Occipital lobe (tissue), 2 donors: ENCODE measurements around the gene HPSE2. TPM values are rescaled to one million over a fixed set of nuclear protein-coding genes. Genes with fewer than 3 reads are reported as not detected.
"Not testable (repeated sequence)": the region's sequence is repeated elsewhere in the genome, so short reads cannot be mapped to it uniquely, and the experiment has no call there.

Experiments
- DNase-seq: peaks from one replicate; lab custom pipeline; 2025; lab: John Stamatoyannopoulos, UW
- total RNA-seq: library from RNA; depleted of rRNA; stranded (reverse); fragments of >200 nt; gene quantifications from one replicate; pipeline ENCODE4 v1.2.3, GENCODE V29; 2014

HPSE2 gene
- total RNA-seq, 1 donor from 2014 or later, result not detected

DNA sequence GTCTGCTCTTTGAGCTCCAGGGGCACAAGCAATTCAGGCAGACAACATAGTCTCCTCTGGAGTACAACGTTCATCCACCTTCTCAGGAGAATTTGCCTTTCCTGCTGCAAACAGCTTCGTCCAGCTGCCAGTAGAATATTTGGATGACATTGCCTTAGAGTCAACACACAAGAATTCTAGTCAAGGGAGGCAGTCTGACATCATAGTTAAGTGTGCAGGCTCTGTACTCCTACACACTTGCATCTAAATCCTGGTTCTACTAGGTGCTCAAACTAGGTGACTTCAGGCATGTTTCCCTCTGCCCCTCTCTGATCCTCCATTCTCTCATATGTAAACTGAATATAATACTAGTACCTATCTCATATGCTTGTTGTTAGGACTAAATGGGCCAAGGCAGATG, 314.8 kb downstream of the HPSE2 start:
- no peak for DNase-seq

DNA sequence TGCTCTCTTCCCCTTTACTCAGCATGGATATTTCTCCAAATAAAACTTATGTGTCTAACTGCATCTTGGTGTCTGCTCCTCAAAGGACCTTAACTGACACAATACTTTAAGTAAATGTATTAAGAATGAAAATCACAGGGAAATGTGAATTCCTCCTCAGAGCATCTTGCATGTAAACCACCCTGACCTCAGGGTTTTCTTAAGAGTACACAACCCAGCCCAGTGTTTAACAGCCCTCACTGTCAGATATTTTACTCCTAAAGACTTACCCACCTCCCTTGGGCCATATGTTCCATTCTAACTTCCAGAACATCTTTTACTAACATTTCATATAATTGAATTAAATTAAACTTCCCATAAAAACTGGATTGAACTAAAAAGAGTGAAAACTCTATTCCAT, 315.3 kb downstream of the HPSE2 start:
- no peak for DNase-seq

DNA sequence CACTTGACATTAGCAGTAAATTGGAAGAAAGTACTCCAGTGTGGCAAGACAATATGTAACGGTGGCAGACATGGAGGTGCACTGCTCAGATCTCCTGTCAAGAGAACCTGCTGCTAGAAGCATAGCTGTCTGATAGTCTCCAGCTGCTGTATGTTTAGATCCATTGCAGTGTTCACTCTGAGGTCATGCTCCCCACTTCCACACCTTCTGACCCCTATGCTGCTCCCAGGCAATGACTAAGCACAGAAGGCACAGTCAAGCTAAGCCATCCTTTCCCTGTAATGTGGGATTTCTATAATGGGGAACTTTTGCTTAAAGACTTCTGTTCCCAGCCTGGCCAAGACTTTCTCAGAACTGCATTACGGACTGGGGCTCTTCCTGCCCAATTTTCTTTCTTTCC, 315.8 kb downstream of the HPSE2 start:
- no peak for DNase-seq

DNA sequence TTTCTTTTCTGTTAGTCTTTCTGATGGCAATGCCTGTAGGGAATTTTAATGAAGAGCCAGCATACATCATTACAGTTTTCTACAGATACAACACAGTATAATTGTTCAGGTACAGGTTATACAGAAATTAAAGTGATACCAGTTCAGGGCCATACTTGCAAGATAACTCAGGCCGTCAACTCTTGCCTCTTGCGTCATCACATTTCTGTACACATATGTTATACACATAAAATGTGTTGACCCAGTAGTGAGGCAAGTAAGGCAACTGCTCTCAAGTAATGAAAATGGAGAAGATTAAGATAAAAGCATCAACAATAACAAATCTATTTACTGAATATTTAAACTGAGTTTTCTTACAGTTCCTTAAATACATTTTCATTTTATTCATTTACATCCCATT, 317.8 kb downstream of the HPSE2 start:
- DNase-seq, result no peak

DNA sequence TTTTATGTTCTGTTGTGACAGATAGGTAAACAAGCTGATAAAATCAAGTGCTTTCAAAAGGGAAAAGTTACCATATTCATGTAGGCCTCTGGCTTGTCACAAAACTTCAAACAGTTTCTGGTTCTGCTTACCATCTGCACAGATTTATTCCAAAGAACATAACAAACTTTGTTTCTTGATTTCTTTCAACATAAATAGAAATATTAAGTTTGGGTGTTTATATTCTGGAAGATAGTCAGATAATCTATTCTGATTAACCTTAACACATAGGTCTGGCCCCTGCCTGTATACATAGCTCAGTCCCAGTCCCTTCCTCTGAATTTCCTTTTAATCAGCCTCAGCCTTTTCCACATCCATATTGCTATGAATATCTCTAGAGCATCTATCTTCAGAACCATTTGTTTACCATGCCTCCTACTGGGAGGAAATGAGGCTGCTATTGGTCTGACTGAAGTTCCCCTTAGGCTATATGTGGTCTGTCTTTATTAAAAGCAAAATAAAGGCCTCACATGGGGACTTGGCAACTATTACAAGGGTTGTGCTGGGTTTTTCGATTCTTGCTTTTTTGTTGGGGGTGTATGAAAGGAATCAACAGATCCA, 319.0 kb downstream of the HPSE2 start:
- no peak for DNase-seq

DNA sequence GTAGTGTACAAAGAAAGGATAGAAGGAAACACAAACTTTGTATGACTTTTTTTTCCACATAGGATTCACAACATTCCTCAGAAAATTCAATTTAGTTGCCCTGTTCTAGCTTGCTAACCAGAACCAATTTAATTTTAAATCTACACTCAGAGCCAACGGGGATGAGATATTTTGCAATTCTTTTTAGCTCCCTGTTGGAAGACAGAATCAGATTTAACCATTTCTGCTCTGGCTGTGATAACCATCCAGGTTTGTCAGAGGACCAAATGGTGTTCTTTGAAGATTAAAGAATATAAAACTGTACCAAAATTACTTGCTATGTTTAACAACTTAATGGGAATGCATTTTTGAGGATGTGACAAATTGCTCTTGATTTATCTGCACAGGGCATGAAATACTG, 319.7 kb downstream of the HPSE2 start:
- no peak for DNase-seq

DNA sequence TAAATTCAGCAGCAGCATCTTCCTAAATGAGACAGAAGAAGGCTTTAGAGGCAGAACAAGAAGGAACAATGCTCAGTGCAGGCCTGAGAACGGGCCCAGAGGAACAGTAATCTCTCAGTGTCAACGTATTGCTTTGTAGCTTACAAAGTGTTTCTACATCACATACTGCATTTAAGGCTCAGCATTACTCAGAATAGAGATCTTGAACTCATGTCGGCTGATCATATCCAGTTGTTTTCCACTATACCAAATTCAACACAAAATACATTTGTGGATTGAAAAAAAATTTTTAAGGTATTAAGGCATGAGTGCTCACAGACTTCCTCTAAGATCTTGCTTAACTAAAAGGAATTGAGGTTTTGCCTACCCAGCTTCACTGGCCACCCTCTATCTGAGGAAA, 325.1 kb downstream of the HPSE2 start:
- no peak for DNase-seq

DNA sequence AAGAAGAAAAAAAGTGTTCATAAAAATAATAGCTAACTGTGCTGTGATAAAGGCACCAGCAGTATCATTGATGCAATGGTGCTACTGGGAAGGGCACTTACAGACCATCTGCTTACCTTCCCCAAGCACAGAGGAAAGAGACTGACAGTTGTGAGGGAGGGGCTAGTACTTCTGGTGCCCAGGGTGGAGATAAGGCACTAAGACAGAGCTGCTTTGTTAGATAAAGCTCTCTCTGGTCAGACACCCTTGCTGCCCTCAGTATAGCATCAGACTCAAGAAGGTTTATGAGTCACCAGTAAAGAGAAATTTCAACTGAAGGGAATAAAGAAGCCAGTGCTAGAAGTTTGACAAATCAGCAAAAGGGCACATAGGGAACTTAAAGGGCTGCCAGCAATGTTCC, 325.6 kb downstream of the HPSE2 start:
- DNase-seq, result no peak

DNA sequence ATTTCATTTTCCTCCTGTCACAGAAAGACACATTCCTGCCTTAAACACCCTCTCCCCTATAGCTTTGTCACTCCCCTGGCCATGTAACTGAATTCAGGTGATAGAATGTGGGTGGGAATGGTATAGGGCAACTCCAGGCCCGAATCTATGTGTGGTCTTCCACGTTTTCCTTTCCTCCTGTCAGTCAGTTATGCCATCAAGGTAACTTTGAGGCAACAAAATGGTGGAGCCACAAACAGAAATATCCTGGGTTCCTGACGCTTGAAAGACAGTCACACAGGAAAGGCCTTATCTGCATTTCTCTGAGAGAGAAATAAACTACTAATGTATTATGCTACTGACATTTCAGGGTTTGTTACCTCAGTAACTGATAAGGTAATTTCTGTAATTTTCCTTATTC, 326.8 kb downstream of the HPSE2 start:
- no peak for DNase-seq

DNA sequence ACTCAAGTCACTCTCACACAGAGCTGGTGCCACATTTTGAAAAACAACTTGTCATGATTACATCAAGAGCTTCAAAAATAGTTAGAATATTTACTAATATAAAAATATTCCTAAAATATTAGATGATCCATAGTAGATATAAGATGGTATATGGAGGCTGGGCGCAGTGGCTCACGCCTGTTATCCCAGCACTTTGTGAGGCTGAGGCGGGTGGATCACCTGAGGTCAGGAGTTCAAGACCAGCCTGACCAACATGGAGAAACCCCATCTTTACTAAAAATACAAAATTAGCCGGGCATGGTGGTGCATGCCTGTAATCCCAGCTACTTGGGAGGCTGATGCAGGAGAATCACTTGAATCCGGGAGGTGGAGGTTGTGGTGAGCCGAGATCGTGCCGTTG, 327.4 kb downstream of the HPSE2 start:
- not testable (repeated sequence) for DNase-seq

DNA sequence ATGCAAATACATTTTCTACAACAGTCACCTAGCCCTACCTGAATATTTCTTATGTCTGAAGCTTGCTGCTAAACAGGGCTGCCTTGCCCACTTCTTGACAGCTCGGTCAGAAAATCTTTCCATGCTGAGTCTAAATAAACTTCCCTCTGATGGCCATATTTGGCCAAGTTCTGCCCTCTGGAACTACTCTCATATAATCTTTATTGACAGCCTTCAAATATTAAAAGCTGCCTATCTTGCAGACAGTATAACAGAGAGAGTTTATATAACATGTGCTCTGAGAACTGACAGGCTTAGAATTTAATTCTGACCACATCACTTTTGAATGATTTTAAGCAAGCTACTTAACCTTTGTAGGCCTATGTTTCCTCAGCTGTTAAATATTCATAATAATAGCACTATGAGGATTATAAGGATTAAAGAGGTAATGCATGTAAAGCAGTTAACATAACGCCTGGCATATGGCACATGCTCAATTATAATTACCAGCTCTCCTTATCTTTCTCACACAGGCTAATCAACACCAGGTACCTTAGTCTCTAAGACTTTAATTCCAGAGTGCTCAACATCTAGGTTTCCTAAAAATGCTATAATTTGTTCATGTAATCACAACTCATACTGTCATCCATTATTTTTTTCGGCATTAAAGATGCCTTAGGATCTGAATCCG, 334.1 kb downstream of the HPSE2 start:
- no peak for DNase-seq

DNA sequence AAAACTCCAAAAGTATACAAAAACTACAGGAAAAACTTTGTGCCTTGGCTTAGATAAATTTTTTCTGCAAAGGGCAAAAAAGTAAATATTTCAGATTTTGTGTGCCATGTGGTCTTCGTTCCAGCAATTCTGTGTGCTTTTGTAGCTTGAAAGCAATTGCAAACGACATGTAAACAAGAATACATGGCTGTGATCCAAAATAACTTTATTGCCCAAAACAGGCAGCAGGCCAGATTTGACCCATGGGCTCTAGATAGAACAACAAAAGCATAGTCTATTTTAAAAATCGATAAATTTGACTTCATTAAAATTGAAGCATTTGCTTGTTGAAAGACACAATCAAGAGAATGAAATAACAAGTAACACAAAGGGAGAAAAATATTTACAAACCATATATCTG, 336.6 kb downstream of the HPSE2 start:
- DNase-seq, result no peak

DNA sequence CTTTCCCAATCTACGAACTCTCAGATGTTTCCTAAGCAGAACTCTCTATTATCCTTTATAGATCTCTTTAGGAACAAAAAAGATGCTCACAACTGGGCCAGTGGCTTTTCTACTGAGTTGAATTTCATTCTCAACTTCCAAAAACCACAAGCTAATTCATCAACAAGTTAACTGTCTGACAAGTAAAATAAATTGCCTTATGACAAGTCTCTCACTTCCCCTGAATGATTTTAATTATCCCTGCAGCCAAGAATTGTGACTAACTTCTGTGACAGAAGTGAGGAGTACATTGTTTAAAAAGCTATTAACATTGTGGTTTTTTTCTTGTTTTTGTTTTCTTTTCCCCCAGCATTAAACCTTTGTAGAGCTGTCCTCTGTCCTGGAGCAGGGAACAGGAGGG, 343.1 kb downstream of the HPSE2 start:
- no peak for DNase-seq

DNA sequence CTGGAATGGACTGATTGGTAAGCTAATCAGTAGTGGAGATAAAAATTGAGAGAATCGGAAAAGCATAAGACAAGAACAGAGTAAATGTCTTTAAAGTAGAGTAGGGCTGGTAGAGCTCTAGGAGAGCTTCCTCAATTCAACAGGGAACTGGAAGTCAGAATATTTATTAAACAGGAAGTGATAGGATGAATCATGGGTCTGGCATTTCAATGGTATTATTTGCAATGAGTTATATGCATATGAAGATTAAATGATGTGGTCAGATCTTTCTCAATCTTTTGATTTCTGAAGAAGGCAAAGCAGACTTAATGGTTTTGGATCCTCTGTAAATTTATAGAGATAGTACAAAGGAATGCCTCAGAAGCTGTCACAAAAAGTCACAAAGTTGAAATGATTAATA, 349.0 kb downstream of the HPSE2 start:
- no peak for DNase-seq

DNA sequence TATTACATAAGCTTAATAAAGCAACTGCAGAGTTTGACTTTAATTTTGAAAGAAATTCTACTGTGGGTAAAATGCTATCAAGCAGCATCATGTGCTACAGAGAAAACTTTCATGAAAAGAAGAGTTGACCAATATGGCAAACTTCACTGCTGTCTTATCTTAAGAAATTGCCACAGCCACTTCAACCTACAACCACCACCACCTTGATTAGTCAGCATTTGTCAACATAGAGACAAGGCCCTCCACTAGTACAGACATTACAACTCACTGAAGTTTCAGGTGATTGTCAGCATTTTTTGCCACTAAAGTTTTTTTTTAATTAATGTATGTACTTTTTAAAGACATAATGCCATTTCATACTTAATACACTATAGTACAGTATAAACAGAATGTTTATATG, 350.3 kb downstream of the HPSE2 start:
- no peak for DNase-seq

DNA sequence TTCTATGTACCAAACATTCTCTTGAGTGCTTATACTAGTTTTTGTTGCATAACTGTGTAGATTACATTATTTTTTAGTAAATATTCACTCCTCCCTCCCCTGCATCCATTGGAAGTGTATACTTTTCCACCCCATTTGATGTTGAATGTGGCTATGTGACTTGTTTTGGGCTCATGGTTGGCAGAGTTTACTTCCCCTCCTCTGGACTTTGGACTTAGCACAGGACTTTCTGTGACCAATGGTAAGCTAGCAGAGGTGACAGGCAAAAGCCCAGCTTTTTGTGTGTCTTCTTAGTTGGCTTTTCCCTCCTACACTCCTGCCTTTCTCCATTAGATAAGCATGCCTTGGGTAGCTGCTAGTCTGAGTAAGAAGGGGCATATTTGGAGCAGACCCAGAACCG, 353.9 kb downstream of the HPSE2 start:
- DNase-seq, result no peak

DNA sequence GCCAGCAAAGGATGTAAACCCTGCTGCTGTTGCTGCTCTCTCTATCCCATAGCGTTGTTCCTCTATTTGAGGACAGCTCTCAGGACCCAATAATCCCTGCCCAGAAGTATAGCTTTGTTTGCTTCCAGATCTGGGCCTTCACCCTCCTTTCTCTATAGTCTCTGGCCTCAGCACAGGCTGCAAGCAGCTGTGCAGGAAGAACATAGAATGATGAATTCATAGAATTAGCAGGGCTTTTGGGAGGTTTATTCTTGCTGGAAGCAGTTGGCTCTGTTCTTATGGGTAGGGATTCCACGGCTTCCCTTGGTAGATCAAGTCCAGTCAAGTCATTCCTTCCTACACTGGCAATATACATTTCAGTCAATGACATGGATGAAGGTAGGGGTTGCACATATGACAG, 354.7 kb downstream of the HPSE2 start:
- DNase-seq, result no peak

DNA sequence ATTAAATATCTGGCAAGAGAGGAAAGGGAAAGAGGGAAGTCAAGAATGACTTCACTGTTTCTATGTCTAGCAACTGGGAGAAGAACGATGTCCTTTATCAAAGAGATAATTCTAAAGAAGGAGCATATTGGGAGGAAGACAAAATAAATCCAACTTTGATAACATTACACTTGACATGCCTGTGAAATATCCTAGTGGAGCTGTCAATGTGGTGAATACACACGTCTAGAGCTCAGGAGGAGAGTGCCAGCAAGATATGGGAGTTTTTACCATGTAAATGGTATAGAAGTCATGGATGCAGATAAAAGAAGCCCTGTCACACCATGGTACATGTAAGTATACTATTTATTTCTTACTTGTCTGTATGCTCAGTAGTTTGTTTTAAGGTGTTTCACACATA, 356.7 kb downstream of the HPSE2 start:
- no peak for DNase-seq

DNA sequence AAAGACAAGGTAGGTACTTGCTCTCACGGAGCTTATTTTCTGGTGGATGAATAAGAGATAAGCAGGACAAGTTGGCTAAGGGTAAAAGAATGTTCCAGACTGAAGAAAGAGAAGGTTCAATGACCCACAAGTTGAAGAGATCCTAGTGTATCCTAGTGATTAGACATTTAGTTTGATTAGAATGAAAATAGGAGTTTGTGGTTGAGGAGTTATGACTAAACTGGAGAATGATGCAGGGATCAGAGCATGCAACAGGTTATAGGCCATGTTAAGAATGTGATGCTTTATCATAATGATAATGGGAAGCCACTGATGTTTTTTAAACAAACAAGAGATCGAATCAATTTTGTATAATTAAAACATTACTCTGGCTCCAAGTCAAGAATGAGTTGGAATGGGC, 357.2 kb downstream of the HPSE2 start:
- DNase-seq, result no peak

DNA sequence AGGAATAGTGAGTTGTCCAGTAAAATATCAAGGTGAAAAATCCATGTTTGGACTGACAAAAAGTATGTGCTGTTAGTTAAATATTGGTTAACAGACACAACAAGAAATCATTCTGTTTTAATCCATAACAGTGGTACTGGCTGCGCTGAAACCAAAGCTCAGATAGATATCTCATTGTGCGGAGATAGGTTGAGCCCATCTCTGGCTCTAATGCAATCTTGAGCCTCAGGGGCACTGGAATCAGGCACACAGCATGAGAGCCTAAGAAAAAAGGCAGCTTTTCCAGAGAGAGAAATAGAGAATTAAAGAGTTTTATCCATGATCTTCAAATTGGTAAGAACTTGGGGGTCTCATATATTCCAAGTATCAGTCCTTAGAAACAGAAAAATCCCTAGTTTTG, 373.7 kb downstream of the HPSE2 start:
- no peak for DNase-seq

DNA sequence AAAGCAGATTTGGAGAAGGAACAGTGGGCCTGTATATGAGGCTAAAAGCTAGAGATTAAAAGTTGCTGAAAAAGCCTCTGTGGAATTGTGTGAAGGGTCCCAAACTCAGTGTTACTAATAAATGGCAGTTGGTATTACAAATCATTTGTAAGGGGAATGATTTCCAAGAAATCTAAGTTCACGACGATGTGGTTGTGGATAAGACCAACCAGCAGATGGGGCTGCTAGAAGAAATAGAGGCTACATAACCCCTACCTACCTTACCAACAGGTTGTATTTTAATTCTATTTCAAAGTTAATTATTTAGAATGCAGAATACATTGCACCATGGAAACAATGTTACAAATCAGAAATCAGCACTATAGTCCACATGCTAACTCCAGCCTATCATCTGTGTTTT, 377.1 kb downstream of the HPSE2 start:
- DNase-seq, result no peak

DNA sequence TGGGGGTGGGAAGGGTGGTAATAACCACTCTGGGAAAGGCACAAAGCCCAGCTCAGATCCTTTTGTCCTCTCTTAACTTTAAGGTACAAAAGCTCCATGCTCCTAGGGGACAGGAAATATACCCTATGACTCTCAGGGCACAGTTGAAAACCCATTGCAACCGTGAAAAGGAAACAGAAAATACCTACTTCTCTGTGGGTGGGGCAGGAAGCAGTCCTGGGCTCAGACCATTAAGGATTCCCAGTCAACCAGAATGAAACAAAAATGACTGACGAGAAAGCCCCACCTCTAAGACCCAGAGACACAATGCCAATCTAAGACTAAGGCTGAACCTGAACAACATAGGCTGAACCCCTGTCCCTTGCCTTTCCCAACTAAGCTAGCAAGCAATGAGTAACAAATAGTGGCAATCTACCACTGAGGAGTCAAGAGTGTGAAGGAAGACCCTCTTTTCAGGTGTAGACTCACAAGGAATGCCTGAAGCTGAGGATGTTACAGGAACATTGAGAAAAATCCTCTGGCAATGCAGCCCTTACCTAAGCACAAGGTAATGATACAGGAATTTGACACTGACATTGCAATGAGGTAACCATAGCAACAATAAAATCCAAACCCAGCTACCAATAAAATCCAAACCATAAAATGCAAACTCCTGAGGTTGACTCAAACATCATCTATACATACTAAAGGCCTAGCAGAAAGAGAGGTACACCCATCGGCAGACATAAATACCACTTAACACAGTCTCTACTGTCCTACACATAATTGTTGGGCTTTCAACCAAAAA, 380.1 kb downstream of the HPSE2 start:
- no peak for DNase-seq

DNA sequence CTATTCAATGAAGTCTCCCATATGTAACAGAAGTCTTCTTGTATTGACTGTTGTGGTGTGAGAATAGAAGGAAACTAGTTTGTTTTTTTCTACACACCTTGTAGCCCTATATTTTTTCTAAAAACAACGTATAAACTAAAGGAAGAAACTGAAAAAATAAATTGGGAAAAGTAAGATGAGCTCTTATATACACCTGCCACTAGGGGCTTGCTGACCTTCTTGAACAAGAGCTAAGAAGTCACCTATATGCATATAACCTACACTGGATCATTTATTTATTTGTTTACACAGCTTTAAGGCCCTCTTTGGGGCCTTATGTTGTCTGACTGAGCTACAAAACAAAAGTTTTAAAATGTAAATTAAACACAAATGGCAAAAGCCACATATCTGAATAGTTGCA, 383.0 kb downstream of the HPSE2 start:
- no peak for DNase-seq
